HG03460 (cell line): Measurements from ENCODE around the gene VSTM2L.

ENCODE experiments used
- ATAC-seq: cut with Tn5 transposase; IDR thresholded peaks from one replicate; pipeline ENCODE4 v1.9.1; 2021; ENCODE audit not compliant: unreplicated experiment

VSTM2L gene

GRCh38 chr20:37936041-37936440 is 33.1 kb downstream of the VSTM2L start:
- no peak for ATAC-seq

- no peak for ATAC-seq
Observed at GRCh38 chr20:37936451-37936850, 33.5 kb downstream of the VSTM2L start.

- ATAC-seq, result no peak
Observed at GRCh38 chr20:37937686-37938085, 34.8 kb downstream of the VSTM2L start.

GRCh38 chr20:37938181-37938750 is 35.3 kb downstream of the VSTM2L start:
- no peak for ATAC-seq

- no peak for ATAC-seq
Observed at GRCh38 chr20:37938954-37939353, 36.0 kb downstream of the VSTM2L start.

GRCh38 chr20:37939701-37940560 is 37.0 kb downstream of the VSTM2L start:
- no peak for ATAC-seq

GRCh38 chr20:37940858-37941257 is 37.9 kb downstream of the VSTM2L start:
- ATAC-seq, result no peak

- no peak for ATAC-seq
Observed at GRCh38 chr20:37941332-37941731, 38.4 kb downstream of the VSTM2L start.

GRCh38 chr20:37941992-37942391 is 39.1 kb downstream of the VSTM2L start:
- ATAC-seq, result no peak

- no peak for ATAC-seq
Observed at GRCh38 chr20:37943033-37943432, 40.1 kb downstream of the VSTM2L start.

GRCh38 chr20:37943501-37944455 is 40.9 kb downstream of the VSTM2L start:
- no peak for ATAC-seq

- no peak for ATAC-seq
Observed at GRCh38 chr20:37944456-37944981, 41.6 kb downstream of the VSTM2L start.

- no peak for ATAC-seq
Observed at GRCh38 chr20:37945091-37945547, 42.2 kb downstream of the VSTM2L start.

GRCh38 chr20:37946946-37947345 is 44.0 kb downstream of the VSTM2L start:
- no peak for ATAC-seq

- no peak for ATAC-seq
Observed at GRCh38 chr20:37947943-37948342, 45.0 kb downstream of the VSTM2L start.

GRCh38 chr20:37948956-37949355 is 46.0 kb downstream of the VSTM2L start:
- no peak for ATAC-seq

GRCh38 chr20:37954190-37954589 is 51.3 kb downstream of the VSTM2L start:
- ATAC-seq, result no peak

- ATAC-seq, result no peak
Observed at GRCh38 chr20:37954626-37955025, 51.7 kb downstream of the VSTM2L start.

- no peak for ATAC-seq
Observed at GRCh38 chr20:37955511-37955910, 52.6 kb downstream of the VSTM2L start.

GRCh38 chr20:37956107-37956585 is 53.2 kb downstream of the VSTM2L start:
- no peak for ATAC-seq
